Activated naive CD4-positive, alpha-beta T cell treated with Interleukin-2 at 50 U/mL for 16 hours (primary cell): ENCODE data around the gene GABRG3.
"Not testable (repeated sequence)": the region's sequence is repeated elsewhere in the genome, so short reads cannot be mapped to it uniquely, and the experiment has no call there.

Experiments used
- DNase-seq: peaks from one replicate; pipeline ENCODE4 v3.0.0-alpha.2; 2020

Gene GABRG3

GRCh38 chr15:27004226-27004625 lies 33.2 kb downstream of the GABRG3 start:
- DNase-seq, result not testable (repeated sequence)

GRCh38 chr15:27017168-27017809 lies 46.3 kb downstream of the GABRG3 start:
- no peak for DNase-seq

- DNase-seq, result no peak
These were observed 48.7 kb downstream of the GABRG3 start for GRCh38 chr15:27019687-27020086.

- no peak for DNase-seq
These were observed 54.5 kb downstream of the GABRG3 start for GRCh38 chr15:27025481-27025966.

- no peak for DNase-seq
These were observed 56.2 kb downstream of the GABRG3 start for GRCh38 chr15:27027229-27027628.

- DNase-seq, result no peak
These were observed 58.0 kb downstream of the GABRG3 start for GRCh38 chr15:27028858-27029477.

GRCh38 chr15:27036210-27036609 lies 65.2 kb downstream of the GABRG3 start:
- no peak for DNase-seq

GRCh38 chr15:27037501-27037900 lies 66.5 kb downstream of the GABRG3 start:
- no peak for DNase-seq

GRCh38 chr15:27039152-27039551 lies 68.2 kb downstream of the GABRG3 start:
- no peak for DNase-seq

GRCh38 chr15:27042230-27042629 lies 71.2 kb downstream of the GABRG3 start:
- no peak for DNase-seq

GRCh38 chr15:27042646-27043045 lies 71.7 kb downstream of the GABRG3 start:
- no peak for DNase-seq

- no peak for DNase-seq
These were observed 72.8 kb downstream of the GABRG3 start for GRCh38 chr15:27043770-27044169.

- no peak for DNase-seq
These were observed 74.8 kb downstream of the GABRG3 start for GRCh38 chr15:27045796-27046195.

GRCh38 chr15:27046880-27047279 lies 75.9 kb downstream of the GABRG3 start:
- no peak for DNase-seq

- DNase-seq, result no peak
These were observed 79.2 kb downstream of the GABRG3 start for GRCh38 chr15:27050163-27050562.

- DNase-seq, result no peak
These were observed 83.4 kb downstream of the GABRG3 start for GRCh38 chr15:27054426-27054825.

GRCh38 chr15:27057904-27058645 lies 87.1 kb downstream of the GABRG3 start:
- no peak for DNase-seq

- no peak for DNase-seq
These were observed 88.0 kb downstream of the GABRG3 start for GRCh38 chr15:27058939-27059338.

- DNase-seq, result no peak
These were observed 88.7 kb downstream of the GABRG3 start for GRCh38 chr15:27059610-27060202.

- no peak for DNase-seq
These were observed 90.8 kb downstream of the GABRG3 start for GRCh38 chr15:27061739-27062138.

GRCh38 chr15:27062951-27063350 lies 92.0 kb downstream of the GABRG3 start:
- no peak for DNase-seq

GRCh38 chr15:27064080-27064479 lies 93.1 kb downstream of the GABRG3 start:
- no peak for DNase-seq

GRCh38 chr15:27065151-27065550 lies 94.2 kb downstream of the GABRG3 start:
- no peak for DNase-seq

- DNase-seq, result no peak
These were observed 94.8 kb downstream of the GABRG3 start for GRCh38 chr15:27065785-27066184.
